TTC549 (cell line): ENCODE results near the gene CHST1.

ENCODE experiments used
- FAIRE-seq: peaks from 2 replicates; lab custom pipeline; 2012; peaks lifted over from hg19 to GRCh38; lab: Jason Lieb, UNC

CHST1 gene

GRCh38 chr11:45665206-45665932, at the start of gene CHST1:
Gene CHST1, minus strand, starts transcription at chr11:45665622. Its CDS starts 14,699 bp downstream, at chr11:45650923.
- FAIRE-seq = no peak

DNA sequence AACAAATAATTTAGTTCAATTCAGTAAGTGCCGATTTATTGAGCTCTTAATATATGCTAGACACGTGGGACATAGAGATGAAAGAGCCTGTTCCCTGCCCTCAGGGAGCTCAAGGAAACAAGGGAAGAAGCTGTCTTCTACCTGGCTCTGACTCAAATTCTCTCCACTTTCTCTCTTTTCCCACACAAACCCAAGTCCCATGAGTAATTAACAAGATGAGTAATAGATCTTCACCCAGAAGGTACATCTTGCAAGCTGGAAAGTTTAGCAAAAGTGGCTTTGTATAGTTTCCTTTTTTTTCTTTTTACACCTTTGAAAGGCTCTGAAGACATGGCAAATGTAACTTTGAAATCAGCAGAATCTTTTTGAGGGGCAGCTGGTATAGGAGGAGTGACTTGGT, 48.2 kb upstream of the CHST1 start:
- FAIRE-seq = no peak

DNA sequence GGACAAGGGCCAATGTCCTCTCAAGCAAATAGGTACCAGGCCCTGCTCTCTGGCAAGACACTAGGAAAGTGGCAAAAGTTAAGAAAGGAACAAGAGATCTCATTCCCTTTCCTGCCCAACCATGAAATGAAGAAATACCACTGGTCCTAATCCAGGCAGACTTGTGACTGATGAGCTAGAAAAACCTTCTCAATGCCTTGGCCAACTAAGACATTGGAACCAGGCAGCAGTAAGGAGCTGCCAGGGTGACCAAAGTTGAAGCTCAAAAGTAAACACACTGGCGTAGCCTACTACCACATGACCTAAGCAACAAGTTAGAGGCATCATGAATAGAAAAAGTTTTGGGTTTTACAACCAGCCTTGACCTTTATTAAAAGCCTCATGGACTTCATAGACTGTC, 45.1 kb upstream of the CHST1 start:
- FAIRE-seq = no peak

DNA sequence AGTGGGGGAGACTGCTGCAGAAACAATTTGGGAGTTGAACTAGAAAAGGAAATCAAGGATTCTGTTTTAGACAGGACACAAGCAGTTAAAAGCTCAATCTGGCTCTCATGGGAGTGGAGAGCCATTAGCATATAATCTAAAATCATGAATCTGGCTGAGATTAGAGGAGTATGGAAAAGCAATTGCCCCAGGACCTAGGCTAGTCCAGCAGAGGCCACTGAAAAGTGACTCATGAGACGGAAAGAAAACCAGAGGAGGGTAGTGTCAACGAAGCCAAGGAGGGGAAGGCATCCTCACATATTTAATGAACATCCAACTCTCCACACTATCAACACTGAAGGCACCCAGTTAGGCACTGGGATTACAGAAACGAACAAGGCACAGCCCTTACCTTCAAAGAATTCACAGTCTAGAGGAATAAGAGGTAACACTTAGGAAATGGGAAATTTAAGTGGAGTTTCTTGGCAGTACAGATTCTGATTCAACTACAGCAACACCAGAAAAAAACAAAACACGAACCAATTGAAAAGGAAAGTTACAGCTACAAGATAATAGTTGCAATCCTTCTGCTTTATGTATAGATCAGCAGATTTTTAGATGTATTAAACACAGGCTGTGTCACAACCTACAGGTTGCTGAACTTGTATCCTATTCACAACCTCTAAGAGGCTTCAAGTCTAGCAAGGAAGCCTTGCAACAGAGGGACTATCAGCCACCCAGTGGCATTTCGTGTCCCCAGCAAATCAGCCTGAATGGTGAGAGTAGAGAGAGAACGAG, 43.7 kb upstream of the CHST1 start:
- FAIRE-seq = no peak

DNA sequence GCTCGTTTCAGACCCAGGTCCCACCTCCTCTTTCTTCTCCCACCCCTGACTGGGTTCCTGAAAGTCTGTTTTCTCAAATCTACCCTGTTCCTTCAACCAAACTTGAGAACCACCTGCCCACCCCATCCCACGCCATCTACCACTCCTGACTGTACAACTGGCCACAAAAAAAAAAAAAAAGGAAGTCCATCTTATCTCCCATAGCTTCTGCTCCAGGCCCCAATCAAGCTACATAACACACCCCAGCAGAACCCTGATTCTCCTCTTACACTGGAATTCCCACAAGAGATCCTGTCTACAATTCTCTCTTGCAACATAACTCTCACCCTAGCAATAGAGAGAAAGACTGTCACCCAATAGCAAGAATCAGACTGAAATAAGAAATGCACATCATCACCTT, 39.2 kb upstream of the CHST1 start:
- no peak for FAIRE-seq

DNA sequence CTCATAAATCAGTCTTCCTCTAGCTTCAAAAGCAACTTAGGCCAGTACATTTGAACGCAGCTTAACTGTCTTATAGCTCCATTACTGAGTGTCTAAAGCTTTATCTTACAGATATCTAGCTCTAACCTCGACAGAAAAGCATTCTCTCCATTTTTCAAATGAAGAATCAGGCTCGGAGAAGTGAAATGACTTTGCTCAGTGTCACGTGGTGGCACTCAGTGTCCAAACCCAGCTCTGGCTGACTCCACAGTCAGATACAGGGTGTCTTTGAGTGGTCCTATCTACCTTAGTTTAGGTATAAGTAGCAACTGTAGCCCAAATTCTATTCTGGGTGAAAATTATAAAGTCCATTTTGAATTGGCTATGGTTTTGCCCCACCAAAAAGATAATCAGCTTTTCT, 38.7 kb upstream of the CHST1 start:
- no peak for FAIRE-seq

- FAIRE-seq = no peak
These were observed 37.1 kb upstream of the CHST1 start for GRCh38 chr11:45702511-45702910.

DNA sequence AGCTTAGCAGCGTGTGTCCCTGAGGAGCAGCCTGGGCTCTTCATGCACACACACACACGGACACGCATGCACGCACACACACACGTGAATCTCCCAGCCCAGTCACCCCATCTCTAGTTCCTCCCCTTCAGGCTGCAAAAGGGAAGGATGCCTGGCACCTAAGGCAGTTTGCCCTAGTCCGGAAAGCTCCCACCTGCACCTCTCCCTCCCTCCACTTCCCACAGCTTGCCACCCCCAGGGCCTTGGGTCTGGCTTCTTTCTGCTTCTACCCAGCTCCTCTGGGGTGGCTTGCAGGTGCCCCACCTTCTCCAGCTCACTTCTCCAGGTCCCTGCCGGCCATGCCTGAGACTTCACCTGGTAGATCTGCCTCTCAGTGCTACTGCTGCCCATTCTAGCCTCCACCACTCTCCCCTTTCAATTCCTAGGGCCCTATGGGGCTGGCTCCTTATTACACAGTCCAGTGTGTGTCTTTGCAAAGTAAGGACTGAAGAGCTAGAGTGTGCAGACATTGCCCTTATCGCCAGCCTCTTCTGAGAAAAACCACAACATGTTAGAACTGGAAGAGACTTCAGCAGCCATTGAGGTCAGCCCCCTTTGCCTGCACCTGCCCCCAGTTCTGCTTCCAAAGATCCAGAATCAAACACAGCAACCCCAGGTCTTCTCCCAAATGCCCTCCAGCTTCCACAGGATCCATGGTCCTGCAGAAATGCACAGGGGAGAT, 33.5 kb upstream of the CHST1 start:
- FAIRE-seq = no peak

DNA sequence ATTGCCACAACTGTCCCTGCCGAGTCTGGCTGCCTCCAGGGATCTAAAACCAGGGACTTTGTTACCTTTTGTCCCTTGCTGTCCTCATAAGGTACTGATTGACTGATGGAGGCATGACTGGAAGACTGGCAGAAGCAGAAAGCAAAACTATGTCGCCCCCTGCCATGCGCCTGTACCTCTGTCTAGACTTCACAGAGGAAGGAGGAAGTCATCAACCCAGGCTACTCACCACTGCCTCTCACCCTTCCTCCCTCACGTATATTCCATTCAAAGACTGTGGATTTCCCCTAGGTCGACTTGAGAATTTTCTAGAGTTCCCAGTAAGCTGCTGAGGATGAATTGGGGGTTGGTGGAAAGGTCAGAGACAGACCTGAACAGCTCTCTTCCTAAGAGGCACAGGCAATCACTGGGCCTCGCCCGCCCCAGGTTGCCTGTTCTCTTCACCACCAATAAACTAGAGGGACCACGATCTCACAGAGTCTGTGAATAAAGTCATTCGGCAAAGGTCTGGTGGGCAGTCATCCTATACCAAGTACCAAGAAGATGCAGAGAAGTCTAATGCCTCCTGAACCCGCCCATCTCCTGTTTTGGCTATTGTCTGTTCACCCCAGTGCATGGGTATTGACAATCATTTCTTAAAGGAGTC, 27.5 kb upstream of the CHST1 start:
- FAIRE-seq = no peak

- FAIRE-seq = no peak
These were observed 23.1 kb upstream of the CHST1 start for GRCh38 chr11:45688472-45689033.

DNA sequence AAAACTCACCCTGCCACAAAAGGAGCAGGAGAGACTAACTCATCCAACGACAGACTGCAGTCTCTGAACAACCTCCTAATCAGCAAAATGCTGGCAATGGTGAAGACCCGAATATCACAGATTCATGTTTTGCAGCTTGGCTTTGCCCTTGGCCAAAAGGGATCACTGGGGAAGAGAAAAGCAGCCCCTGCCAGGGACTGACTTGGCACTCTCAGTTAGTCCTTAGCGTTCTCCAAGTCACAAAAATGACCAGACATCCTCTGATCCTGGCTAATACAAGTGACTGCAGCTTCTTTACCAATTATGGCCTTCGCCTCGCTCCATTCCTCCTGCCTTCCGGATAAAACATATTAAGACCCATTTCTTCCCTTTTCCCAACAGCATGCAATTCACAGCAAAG, 22.4 kb upstream of the CHST1 start:
- FAIRE-seq = no peak

- FAIRE-seq = no peak
These were observed 20.6 kb upstream of the CHST1 start for GRCh38 chr11:45685964-45686537.

- no peak for FAIRE-seq
These were observed 19.0 kb upstream of the CHST1 start for GRCh38 chr11:45684440-45684839.

GRCh38 chr11:45683271-45684058, 18.0 kb upstream of the CHST1 start:
- FAIRE-seq = no peak

GRCh38 chr11:45679806-45680205, 14.4 kb upstream of the CHST1 start:
- FAIRE-seq = no peak

DNA sequence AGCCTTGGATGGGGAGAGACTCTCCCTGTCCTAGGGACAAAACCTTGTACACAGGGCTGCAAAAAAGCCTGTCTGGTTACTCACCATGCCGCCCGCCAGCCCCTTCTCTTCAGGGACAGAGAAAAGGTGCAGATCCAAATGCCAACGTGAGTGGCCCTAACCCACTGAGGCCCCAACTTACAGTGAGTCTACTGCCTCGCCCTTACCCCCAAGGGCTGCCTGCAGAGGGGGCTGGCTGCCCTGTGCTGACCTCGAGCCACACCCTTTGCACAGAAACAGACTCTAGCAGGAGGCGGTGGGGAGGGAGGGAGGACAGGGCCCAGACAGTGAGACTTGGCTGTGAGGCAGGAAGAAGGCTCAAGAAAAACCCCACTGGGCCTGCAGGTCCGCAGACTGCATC, 13.6 kb upstream of the CHST1 start:
- no peak for FAIRE-seq

DNA sequence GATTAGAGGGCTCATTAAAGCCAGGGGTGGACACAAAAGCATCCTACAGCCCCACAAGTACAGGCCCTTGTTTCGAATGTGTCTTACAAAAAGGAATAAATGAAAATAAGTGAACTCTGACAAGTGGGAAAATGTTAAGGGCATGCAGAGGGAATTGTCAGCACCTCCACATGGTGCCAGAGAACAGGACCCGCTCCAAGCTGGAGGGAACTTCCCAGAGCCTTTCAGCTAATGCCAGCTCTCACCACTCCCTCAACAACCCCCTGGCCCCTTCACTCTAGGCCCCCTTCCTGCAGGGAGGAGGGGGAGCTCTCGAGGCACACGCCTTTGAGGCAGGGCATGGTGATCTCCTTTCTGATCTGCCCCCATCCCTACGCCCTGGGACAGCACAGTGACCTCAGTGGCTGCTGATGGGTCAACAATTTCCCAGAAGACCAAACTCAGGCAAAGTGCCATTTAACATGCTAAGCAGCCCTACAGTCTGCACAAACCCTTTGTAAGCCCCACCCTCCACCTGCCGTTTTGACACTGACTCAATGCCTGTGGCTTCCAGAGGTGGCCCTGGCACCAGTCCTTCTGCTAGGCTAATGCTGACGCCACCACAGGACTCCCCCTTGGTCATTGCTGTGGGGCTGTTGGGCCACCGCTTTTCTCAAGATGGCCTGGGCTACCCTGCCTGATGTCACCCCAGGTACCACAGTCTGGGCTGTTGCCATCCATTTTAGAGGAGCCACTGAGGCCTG, 12.5 kb upstream of the CHST1 start:
- no peak for FAIRE-seq

GRCh38 chr11:45676522-45677095, 11.2 kb upstream of the CHST1 start:
- FAIRE-seq = no peak

- FAIRE-seq = no peak
These were observed 10.2 kb upstream of the CHST1 start for GRCh38 chr11:45675646-45676045.
